Stomach smooth muscle (tissue), 2 donors: ENCODE measurements around the gene ZNF595.
A peak's percentile ranks its signal among the peaks of the same experiment; 100 is the strongest.
"Not testable (repeated sequence)": the region's sequence is repeated elsewhere in the genome, so short reads cannot be mapped to it uniquely, and the experiment has no call there.

Experiments
- H3K27ac ChIP-seq: one replicate; pipeline ENCODE4 v1.7.0; 2013; ENCODE audit warnings: mild to moderate bottlenecking, low read length, inconsistent platforms
- H3K27me3 ChIP-seq, 2 donors: one replicate each; pipeline ENCODE4 v1.7.0; 2013; ENCODE audit warnings: low read length in 2 of 2; ENCODE audit not compliant: insufficient read depth in 2 of 2, control insufficient read depth in 1 of 2
- H3K36me3 ChIP-seq, 2 donors: one replicate each; pipeline ENCODE4 v1.7.0; 2013; ENCODE audit warnings: low read length in 2 of 2; ENCODE audit not compliant: control insufficient read depth in 2 of 2, insufficient read depth in 2 of 2
- H3K4me1 ChIP-seq: one replicate; pipeline ENCODE4 v1.7.0; 2013; ENCODE audit warnings: low read length; ENCODE audit not compliant: control insufficient read depth, insufficient read depth
- H3K4me3 ChIP-seq, 2 donors: one replicate each; pipeline ENCODE4 v1.7.0; 2013; ENCODE audit warnings: low read length in 2 of 2
- H3K9ac ChIP-seq, 2 donors: one replicate each; pipeline ENCODE4 v1.7.0; 2013; ENCODE audit warnings: low read length in 2 of 2, mild to moderate bottlenecking in 1 of 2
- H3K9me3 ChIP-seq, 2 donors: one replicate each; pipeline ENCODE4 v1.7.0; 2013; ENCODE audit warnings: low read length in 2 of 2; ENCODE audit not compliant: control insufficient read depth in 2 of 2
- donor health status: healthy.
- donor health status: Pancreatic carcinoma.

The ZNF595 gene

GRCh38 chr4:52804-53479 lies at the start of gene ZNF595:
Gene ZNF595 (plus strand): TSS chr4:53321. CDS start chr4:53489, 168 bp downstream.
- not testable (repeated sequence) for H3K9me3 ChIP-seq, H3K9ac ChIP-seq, H3K4me1 ChIP-seq, H3K27ac ChIP-seq, H3K36me3 ChIP-seq, H3K27me3 ChIP-seq
- peak within 1 kb of the TSS in 1 of 2 donors; percentile 40 for H3K4me3 ChIP-seq

- H3K4me3 ChIP-seq, result not testable (repeated sequence)
Observed at GRCh38 chr4:9937-10870, 42.9 kb upstream of the ZNF595 start.

GRCh38 chr4:11095-11815 lies 41.9 kb upstream of the ZNF595 start:
- not testable (repeated sequence) for H3K4me1 ChIP-seq, H3K27ac ChIP-seq, H3K36me3 ChIP-seq, H3K27me3 ChIP-seq, H3K9me3 ChIP-seq, H3K4me3 ChIP-seq, H3K9ac ChIP-seq

More at GRCh38 chr4:9937-10870, 42.9 kb upstream of the ZNF595 start:
- not testable (repeated sequence) for H3K36me3 ChIP-seq, H3K27me3 ChIP-seq, H3K4me1 ChIP-seq, H3K9ac ChIP-seq, H3K27ac ChIP-seq, H3K9me3 ChIP-seq

- not testable (repeated sequence) for H3K27me3 ChIP-seq, H3K27ac ChIP-seq, H3K9me3 ChIP-seq, H3K4me3 ChIP-seq, H3K4me1 ChIP-seq, H3K9ac ChIP-seq, H3K36me3 ChIP-seq
Observed at GRCh38 chr4:11816-12417, 41.2 kb upstream of the ZNF595 start.

- H3K27me3 ChIP-seq, H3K4me1 ChIP-seq, H3K27ac ChIP-seq, H3K4me3 ChIP-seq, H3K9me3 ChIP-seq, H3K9ac ChIP-seq, H3K36me3 ChIP-seq: not testable (repeated sequence)
Observed at GRCh38 chr4:18128-18527, 35.0 kb upstream of the ZNF595 start.

- H3K36me3 ChIP-seq, H3K4me3 ChIP-seq, H3K9ac ChIP-seq: not testable (repeated sequence)
Observed at GRCh38 chr4:18589-18988, 34.5 kb upstream of the ZNF595 start.

GRCh38 chr4:22882-23281 lies 30.2 kb upstream of the ZNF595 start:
- H3K4me3 ChIP-seq, H3K36me3 ChIP-seq, H3K27me3 ChIP-seq, H3K4me1 ChIP-seq, H3K27ac ChIP-seq, H3K9me3 ChIP-seq, H3K9ac ChIP-seq: not testable (repeated sequence)

More at GRCh38 chr4:18589-18988, 34.5 kb upstream of the ZNF595 start:
- not testable (repeated sequence) for H3K4me1 ChIP-seq, H3K27ac ChIP-seq, H3K9me3 ChIP-seq, H3K27me3 ChIP-seq

- not testable (repeated sequence) for H3K27me3 ChIP-seq, H3K27ac ChIP-seq, H3K4me1 ChIP-seq, H3K9ac ChIP-seq, H3K9me3 ChIP-seq, H3K36me3 ChIP-seq, H3K4me3 ChIP-seq
Observed at GRCh38 chr4:24359-24758, 28.8 kb upstream of the ZNF595 start.

GRCh38 chr4:27501-27900 lies 25.6 kb upstream of the ZNF595 start:
- H3K4me1 ChIP-seq, H3K4me3 ChIP-seq, H3K9ac ChIP-seq, H3K27ac ChIP-seq, H3K9me3 ChIP-seq, H3K36me3 ChIP-seq, H3K27me3 ChIP-seq: not testable (repeated sequence)

GRCh38 chr4:28767-29542 lies 24.2 kb upstream of the ZNF595 start:
- H3K9me3 ChIP-seq, H3K9ac ChIP-seq, H3K27me3 ChIP-seq, H3K27ac ChIP-seq, H3K4me1 ChIP-seq, H3K36me3 ChIP-seq, H3K4me3 ChIP-seq: not testable (repeated sequence)
